HepG2 (cell line): ENCODE measurements around the gene RIN3. TPM values are rescaled to one million over a fixed set of nuclear protein-coding genes. Genes with fewer than 3 reads are reported as not detected.

Experiments
- ARNT2 ChIP-seq: sonication (generic); formaldehyde crosslinking; IDR thresholded peaks from 2 replicates; pipeline ENCODE4 v1.8.0; 2022; ENCODE audit warnings: mild to moderate bottlenecking, low read depth, missing genetic modification reagents, moderate library complexity
- BCLAF1 ChIP-seq: fragments of 450-650 bp; IDR thresholded peaks from 2 replicates; pipeline ENCODE4 v1.6.1; 2017; ENCODE audit warnings: mild to moderate bottlenecking
- CENPX ChIP-seq: sonication (generic); formaldehyde crosslinking; IDR thresholded peaks from 2 replicates; pipeline ENCODE4 v1.9.0; 2021; ENCODE audit warnings: mild to moderate bottlenecking, missing genetic modification reagents, moderate library complexity
- EP300 ChIP-seq, 3 experiments: sonication (generic) in 1 of 3; formaldehyde crosslinking in 1 of 3; IDR thresholded peaks; 2 replicates each; pipeline versions ENCODE4 v1.5.1 to v1.6.1; 2011 to 2020; ENCODE audit warnings: low read depth in 2 of 3, low read length in 2 of 3, borderline replicate concordance in 1 of 3, improper control_type of control experiment in 1 of 3, mild to moderate bottlenecking in 1 of 3, missing genetic modification reagents in 1 of 3, moderate library complexity in 1 of 3
- HHEX ChIP-seq: IDR thresholded peaks from 2 replicates; pipeline ENCODE4 v1.6.1; 2016; ENCODE audit warnings: control low read depth
- HOMEZ ChIP-seq: IDR thresholded peaks from 2 replicates; pipeline ENCODE4 v1.6.1; 2016; ENCODE audit warnings: low read depth
- NPAS2 ChIP-seq: sonication (generic); formaldehyde crosslinking; IDR thresholded peaks from 2 replicates; pipeline ENCODE4 v1.8.0; 2022; ENCODE audit warnings: mild to moderate bottlenecking, missing genetic modification reagents, borderline replicate concordance
- PHF5A ChIP-seq: IDR thresholded peaks from one replicate; pipeline ENCODE4 v1.6.1; 2018; ENCODE audit warnings: low read depth, missing genetic modification reagents; ENCODE audit not compliant: unreplicated experiment
- SRF ChIP-seq: IDR thresholded peaks from 2 replicates; pipeline ENCODE4 v1.6.1; 2011; ENCODE audit warnings: mild to moderate bottlenecking, low read depth, low read length, moderate library complexity
- SRSF9 ChIP-seq: fragments of 200-400 bp; formaldehyde crosslinking; IDR thresholded peaks from 2 replicates; pipeline ENCODE4 v1.6.1; 2018; ENCODE audit warnings: borderline replicate concordance, mild to moderate bottlenecking, low read depth, low read length; ENCODE audit not compliant: insufficient read depth, poor library complexity, severe bottlenecking
- SRY ChIP-seq: sonication (generic); formaldehyde crosslinking; IDR thresholded peaks from 2 replicates; pipeline ENCODE4 v1.8.0; 2022; ENCODE audit warnings: mild to moderate bottlenecking, missing genetic modification reagents
- U2AF2 ChIP-seq: fragments of 200-400 bp; formaldehyde crosslinking; IDR thresholded peaks from 2 replicates; pipeline ENCODE4 v1.6.1; 2017; ENCODE audit warnings: low read depth, mild to moderate bottlenecking, low read length
- YY1 ChIP-seq: IDR thresholded peaks from 2 replicates; pipeline ENCODE4 v1.6.1; 2011; ENCODE audit warnings: low read length, low read depth, moderate library complexity, mild to moderate bottlenecking; ENCODE audit not compliant: insufficient read depth, insufficient replicate concordance
- ZBTB25 ChIP-seq: IDR thresholded peaks from 2 replicates; pipeline ENCODE4 v1.6.1; 2018; ENCODE audit warnings: missing genetic modification reagents
- ZBTB33 ChIP-seq: sonication (generic); formaldehyde crosslinking; IDR thresholded peaks from 2 replicates; pipeline ENCODE4 v1.4.0; 2020; ENCODE audit warnings: missing genetic modification reagents
- ZFP36 ChIP-seq: fragments of 150-350 bp; IDR thresholded peaks from 2 replicates; pipeline ENCODE4 v1.6.1; 2018; ENCODE audit warnings: borderline replicate concordance, low read length, low read depth; ENCODE audit not compliant: partially characterized antibody
- ZNF552 ChIP-seq: sonication (generic); formaldehyde crosslinking; IDR thresholded peaks from 2 replicates; pipeline ENCODE4 v1.9.0; 2022; ENCODE audit warnings: missing genetic modification reagents, mild to moderate bottlenecking, borderline replicate concordance
- ZNF570 ChIP-seq: sonication (generic); formaldehyde crosslinking; IDR thresholded peaks from 2 replicates; pipeline ENCODE4 v1.4.0; 2020; ENCODE audit warnings: mild to moderate bottlenecking, missing genetic modification reagents, borderline replicate concordance
- ZNF800 ChIP-seq: sonication (generic); formaldehyde crosslinking; IDR thresholded peaks from 2 replicates; pipeline ENCODE4 v1.4.0; 2020; ENCODE audit warnings: missing genetic modification reagents
- polyA plus RNA-seq, 8 experiments: library from polyadenylated mRNA; depleted of rRNA in 3 of 8; stranded (reverse) in 7 of 8; unstranded in 1 of 8; fragments of >200 nt; fragmentation: Illumina TruSeq in 4 of 8; extraction: Trizol in 4 of 8; gene quantifications; 2 replicates each; pipeline versions ENCODE4 v1.2.1 to v1.2.3, GENCODE V29; 2011 to 2016; ENCODE audit warnings: low read depth in 4 of 8, missing spikeins in 1 of 8, mixed read lengths in 1 of 8; ENCODE audit not compliant: insufficient read depth in 1 of 8
- total RNA-seq, 5 experiments: library from RNA; depleted of rRNA; stranded (reverse); fragments of >200 nt; fragmentation: Illumina TruSeq; extraction: Trizol; gene quantifications; 2 replicates each; pipeline ENCODE4 v1.2.3, GENCODE V29; 2016; ENCODE audit warnings: low read depth in 1 of 5

The RIN3 gene
- total and polyA plus RNA-seq, 2 of the 13 experiments (the other 11 are each of a cell fraction or from before 2014, with no cell fraction given) = 2.3 to 3.6 TPM

- no peak for TF ChIP-seq SRY (CRISPR knock-in tag)
- TF ChIP-seq ARNT2 (CRISPR knock-in tag) = no peak
- peak; percentile 71 for TF ChIP-seq PHF5A (CRISPR knock-in tag)
- peak; percentile 29 for TF ChIP-seq ZFP36
- TF ChIP-seq NPAS2 (CRISPR knock-in tag) = no peak
- no peak for TF ChIP-seq ZNF800 (CRISPR knock-in tag)
- TF ChIP-seq EP300 (IDR thresholded peaks at IDR 0.05; ENCODE audit: low read depth in 2 of 2, low read length in 2 of 2) = peak; percentile 60 to 73; a peak in 3 of 4 replicates
- TF ChIP-seq EP300 (CRISPR knock-in tag; IDR thresholded peaks at IDR 0.05; ENCODE audit: borderline replicate concordance) = peak; percentile 75
- TF ChIP-seq U2AF2 = no peak
- peak; percentile 38; the same call in 1 of the 2 replicates for TF ChIP-seq ZBTB33 (CRISPR knock-in tag)
- no peak for TF ChIP-seq SRSF9
- peak; percentile 94 for TF ChIP-seq HOMEZ (CRISPR knock-in tag)
- no peak for TF ChIP-seq ZNF570
- no peak for TF ChIP-seq YY1
- TF ChIP-seq HHEX = no peak
- no peak for TF ChIP-seq SRF
- TF ChIP-seq ZBTB25 (CRISPR knock-in tag) = no peak
- TF ChIP-seq CENPX = no peak
- TF ChIP-seq BCLAF1 = no peak
- TF ChIP-seq ZNF552 (CRISPR knock-in tag) = no peak
These were observed 43.4 kb downstream of the RIN3 start (continued) for GRCh38 chr14:92556863-92557543.
